Umbilical cord (tissue), 2 donors: ENCODE results near the gene ZNF681. TPM values are rescaled to one million over a fixed set of nuclear protein-coding genes. Genes with fewer than 3 reads are reported as not detected.
"Not testable (repeated sequence)": the region's sequence is repeated elsewhere in the genome, so short reads cannot be mapped to it uniquely, and the experiment has no call there.

Source experiments
- DNase-seq: peaks from one replicate; pipeline ENCODE4 v3.0.0-alpha.2; 2015; ENCODE audit warnings: low spot score
- total RNA-seq: library from RNA; depleted of rRNA; stranded (reverse); fragments of >200 nt; gene quantifications from one replicate; pipeline ENCODE4 v1.2.3, GENCODE V29; 2014; ENCODE audit warnings: low replicate concordance; ENCODE audit not compliant: insufficient read depth

Gene ZNF681
- total RNA-seq, 1 donor from 2014 or later, result 6.5 TPM

DNA sequence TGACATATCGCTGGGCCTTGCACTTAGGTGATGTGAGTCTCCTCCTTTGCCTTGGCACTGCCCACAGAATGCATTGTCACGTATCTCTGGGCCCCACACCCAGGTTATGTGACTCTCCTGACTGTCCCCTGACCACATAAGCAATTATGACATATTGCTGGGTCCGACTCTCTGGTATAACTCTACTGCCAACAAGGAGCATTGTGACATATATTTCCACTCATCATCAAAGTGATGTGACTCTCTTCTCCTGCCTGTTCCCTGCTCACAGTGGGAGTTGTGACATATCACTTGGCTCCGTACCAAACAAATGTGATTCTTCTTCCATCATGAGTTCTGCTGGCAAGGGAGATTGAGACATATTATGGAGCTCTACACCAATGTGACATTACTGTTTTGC lies 15.4 kb upstream of the ZNF681 start:
- DNase-seq, result no peak

DNA sequence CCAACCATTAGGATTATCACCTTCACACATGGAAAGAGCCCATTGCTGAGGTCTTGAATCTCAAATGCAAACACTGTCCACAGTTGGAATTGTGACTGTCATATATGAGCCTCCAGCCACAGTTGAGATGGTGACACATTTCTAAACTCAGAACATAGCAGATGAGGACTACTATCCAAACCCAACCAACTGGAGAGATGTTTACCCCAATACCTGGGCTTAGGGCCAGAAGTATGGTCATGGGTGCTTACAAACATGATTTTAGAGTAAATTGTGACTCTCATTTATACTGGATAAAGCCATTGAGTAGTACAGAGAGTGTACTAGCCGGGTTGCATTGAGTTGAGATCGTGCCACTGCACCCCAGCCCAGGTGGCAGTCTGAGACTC lies 14.0 kb upstream of the ZNF681 start:
- DNase-seq, result no peak

DNA sequence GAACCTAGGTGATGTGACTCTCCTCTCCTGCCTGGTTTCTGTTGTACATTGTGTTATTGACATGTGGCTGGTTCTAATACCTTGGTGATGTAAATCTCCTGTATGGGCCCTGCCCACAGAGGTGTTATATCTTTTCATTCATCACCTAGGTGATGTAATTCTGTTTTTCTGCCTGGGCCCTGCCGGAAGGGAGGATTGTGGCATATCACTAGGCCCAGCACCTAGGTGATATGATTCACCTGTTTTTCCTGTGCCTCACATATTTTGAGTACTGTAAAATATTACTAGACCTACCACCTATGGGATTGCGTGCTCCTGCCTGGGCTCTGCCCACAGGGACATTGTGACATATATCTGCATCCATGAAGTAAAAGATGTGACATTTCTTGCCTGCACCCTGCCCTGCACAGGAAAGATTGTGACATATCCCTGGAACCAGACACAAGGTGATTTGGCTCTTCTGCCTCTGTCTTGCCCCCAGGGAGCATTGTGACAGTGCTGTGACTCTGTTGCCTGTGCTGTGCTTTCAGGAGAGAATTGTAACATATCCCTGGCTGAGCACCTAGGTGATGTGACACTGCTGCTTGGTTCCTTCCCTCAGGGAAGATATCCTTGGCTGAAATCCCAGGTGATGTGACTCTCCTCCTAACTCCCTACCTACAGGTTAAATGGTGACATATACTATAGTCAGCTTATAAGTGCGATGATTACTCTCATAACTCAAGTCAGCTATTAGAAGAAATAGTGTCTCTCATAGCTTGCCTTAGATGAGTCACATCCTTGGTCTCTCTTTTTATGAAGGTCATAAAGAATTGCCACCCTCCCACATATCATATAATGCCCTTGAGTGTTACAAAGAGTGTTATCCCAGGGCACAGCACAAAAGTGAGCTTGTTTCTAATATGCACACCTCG lies 13.3 kb upstream of the ZNF681 start:
- DNase-seq, result no peak

DNA sequence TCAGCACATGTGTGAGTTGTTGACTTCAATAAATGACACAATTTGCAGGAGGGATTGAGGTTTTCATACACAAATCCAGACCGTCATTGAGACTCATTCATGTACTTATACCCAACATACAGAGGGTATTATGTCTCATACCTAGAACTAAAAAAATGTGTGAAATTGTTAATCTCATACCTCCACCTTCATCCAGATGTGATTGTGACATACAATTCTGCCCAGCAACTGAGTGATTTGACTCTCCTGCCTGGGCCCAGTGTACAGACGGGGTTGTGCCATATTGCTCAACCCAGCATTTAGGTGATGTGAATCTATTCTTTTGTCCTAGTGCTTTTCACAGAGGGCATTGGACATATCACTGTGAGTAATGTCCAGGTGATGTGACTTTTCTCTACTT lies 12.6 kb upstream of the ZNF681 start:
- DNase-seq, result no peak

DNA sequence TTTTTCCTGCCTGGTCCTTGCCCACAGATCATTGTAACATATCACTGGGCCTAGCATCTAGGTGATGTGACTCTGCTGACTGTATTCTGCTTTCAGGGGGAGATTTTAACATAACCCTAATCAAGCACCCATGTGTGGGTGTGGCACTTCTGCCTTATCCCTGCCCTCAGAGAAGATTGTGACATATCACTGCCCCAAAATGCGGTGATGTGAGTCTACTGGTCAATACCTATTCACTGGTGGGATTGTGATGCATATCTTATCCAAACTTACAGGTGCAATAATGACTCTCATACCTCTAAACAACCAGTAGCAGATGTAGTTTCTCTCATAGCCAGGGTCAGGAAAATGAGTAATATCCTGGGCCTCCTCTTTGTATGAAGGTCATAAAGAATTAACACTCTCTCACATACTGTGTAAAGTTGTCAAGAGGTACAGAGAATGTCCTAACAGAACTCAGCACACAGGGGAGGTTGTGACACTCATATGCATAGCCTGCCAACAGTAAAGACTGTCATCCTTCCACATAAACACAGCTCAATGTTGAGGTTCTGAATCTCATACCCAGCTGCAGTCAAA lies 12.1 kb upstream of the ZNF681 start:
- DNase-seq, result no peak

DNA sequence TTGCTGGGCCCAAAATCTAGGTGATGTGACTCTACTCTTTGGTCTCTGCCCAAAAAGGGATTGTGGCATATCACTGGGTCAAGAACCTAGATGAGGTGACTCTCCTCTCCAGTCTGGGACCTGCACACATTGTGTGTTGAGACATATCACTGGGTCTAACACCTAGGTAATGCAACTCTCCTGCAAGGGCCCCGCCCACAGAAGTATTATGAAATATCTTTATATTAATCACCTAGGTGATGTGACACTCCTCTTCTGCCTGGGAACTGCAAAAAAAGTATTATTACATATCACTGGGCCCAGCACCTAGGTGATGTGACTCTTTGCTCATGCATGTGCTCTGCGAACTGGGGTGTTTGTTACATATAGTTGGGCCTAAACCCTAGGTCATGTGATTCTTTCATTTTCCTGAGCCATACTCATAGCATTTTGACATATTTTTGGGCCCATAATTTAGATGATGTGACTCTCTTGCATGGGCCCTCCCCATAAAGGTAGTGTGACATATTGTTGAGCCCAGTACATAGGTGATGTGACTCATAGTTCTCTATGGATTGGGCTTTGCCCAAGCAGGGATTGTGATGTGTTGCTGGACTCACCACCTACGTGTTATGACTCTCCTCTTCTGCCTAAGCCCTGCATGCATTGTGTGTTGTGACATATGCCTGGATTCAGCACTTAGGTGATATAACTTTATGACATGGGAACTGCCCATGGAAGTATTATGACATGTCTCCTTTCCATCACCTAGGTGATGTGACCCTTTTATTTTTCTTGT lies 11.2 kb upstream of the ZNF681 start:
- DNase-seq, result no peak

DNA sequence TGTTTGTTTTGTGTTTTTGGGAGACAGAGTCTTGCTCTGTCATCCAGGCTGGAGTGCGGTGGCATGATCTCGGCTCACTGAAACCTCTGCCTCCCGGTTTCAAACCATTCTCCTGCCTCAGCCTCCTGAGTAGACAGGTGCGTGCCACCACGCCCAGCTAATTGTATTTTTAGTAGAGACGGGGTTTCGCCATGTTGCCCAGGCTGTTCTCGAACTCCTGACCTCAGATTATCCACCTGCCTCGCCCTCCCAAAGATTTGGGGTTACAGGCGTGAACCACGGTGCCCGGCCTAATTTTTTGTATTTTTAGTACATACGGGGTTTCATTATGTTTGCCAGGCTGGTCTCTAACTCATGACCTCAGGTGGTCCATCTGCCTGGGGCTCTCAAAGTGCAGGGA lies 8.3 kb upstream of the ZNF681 start:
- DNase-seq, result no peak

DNA sequence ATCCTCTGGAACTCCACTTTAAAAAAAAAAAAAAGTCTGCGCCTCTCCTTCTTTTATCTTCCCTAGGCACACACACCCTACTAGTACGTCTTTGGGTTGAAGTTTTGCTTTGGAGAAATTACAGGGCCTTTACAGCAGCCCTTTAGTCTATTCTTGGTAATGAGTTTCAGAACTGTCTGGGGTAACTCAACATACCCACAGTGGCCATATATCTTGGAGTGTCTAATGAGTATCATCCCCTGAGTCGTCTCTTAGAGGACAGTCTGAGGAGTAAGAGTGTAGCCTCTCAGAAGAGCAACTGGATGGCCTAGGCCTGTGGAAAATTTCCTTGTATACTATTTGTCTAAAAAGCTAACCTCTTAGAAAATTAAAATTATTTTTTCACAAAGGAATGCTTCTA lies 6.1 kb upstream of the ZNF681 start:
- no peak for DNase-seq

DNA sequence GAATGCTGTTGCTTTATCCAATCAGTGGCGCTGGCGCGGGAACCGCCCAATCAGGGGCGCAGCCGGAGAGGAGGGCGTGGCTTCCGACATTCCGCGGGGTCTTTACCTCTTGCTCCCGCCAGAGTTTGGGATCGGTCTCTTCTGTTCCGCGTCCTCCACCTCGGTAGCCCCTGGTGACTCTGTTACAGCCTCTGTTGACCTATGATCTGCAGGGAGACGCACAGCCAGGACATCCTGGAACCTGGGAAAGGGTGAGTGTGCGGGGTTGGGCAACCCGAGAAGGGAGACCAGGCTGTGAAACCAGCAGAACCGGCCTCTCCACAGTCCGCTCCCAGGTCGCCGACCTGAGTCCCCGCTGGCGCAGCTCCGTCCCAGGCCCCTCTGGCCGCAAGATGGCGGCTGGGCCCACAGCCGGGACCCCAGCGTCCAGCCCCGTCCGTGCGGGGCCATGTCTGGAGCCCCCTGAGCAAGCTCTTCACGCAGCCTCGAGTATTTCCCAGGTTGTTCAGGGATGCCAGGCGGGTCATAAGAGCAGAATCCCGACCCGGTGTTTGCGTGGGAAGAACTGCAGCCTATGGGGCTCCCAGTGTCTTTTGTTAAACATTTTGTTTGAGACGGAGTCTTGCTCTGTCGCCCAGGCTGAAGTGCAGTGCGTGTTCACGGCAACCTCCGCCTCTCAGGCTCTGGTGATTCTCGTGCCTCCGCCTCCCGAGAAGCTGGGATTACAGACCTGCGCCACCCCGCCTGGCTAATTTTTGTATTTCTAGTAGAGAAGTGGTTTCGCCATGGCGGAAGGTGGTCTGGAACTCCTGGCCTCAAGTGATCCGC lies 4.4 kb upstream of the ZNF681 start:
- DNase-seq, result peak; percentile 89

DNA sequence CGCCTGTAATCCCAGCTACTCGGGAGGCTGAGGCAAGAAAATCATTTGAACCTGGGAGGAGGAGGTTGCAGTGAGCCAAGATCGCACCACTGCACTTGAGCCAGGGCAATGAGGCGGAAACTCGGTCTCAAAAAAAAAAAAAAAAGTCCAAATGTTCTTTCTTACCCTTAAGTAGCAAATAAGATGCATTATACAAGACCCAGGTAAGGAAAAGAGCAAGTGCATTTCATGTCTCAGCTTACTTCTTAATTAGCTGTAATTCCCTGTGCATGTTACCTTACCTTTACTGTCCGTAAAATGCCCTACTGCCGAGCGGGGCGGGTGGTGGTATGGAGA lies 3.8 kb upstream of the ZNF681 start:
- DNase-seq, result no peak

DNA sequence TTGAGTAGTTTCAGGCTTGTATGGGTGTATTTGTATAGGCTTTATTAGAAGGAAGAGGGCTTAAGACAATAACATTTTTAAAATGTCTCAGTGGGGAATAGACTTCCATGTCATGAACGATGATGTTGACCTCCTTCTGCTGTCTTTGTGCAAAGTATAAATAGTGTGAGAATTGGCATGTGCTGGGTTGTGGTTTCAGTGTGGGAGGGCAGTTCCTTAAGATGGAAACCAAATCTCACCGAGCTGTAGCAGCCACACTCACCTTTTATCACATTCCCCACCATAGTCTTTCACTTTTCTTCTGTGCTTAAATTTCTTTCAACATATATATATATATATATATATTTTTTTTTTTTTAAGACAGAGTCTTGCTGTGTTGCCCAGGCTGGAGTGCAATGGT lies 1.6 kb upstream of the ZNF681 start:
- not testable (repeated sequence) for DNase-seq

DNA sequence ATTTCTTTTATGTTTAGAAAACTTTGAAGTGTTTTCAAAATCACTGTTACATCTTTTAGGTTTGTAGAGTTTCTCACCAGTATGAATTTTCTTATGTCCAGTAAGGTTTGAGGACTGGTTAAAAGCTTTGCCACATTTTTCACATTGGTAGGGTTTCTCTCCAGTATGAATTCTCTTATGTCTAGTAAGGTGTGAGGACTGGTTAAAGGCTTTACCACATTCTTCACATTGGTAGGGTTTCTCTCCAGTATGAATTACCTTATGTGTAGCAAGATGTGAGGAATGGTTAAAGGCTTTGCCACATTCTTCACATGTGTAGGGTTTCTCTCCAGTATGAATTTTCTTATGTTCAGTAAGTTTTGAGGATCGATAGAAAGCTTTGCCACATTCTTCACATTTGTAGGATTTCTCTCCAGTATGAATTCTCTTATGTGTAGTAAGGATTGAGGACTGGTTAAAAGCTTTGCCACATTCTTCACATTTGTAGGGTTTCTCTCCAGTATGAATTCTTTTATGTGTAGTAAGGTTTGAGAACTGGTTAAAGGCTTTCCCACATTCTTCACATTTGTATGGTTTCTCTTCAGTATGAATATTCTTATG lies 15.0 kb downstream of the ZNF681 start:
- not testable (repeated sequence) for DNase-seq

DNA sequence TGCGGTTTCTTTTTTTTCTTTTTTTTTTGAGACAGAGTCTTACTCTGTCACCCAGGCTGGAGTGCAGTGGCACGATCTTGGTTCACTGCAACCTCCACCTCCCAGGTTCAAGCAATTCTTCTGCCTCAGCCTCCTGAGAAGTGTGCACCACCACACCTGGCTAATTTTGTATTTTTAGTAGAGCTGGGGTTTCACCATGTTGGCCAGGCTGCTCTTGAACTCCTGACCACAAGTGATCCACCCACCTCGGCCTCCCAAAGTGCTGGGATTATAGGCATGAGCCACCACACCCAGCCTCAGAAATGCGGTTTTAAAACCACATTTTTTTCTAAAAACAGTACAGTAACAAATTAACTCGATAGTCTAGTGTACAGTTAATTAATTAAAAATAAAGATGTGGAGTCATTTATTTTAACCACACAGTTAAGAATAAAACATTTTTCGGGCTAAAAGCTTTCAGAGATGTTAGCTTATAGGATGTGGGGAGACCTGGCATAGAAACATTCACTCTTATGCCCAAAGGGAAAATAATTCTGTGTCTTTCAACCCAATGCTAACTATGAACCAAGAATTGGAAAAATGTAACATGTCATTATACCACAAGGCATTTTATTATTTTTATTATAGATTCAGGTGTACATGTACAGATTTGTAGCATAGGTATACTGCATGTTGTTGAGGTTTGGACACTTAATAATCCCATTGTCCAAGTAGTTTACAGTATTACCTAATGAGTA lies 27.8 kb downstream of the ZNF681 start:
- DNase-seq, result not testable (repeated sequence)

DNA sequence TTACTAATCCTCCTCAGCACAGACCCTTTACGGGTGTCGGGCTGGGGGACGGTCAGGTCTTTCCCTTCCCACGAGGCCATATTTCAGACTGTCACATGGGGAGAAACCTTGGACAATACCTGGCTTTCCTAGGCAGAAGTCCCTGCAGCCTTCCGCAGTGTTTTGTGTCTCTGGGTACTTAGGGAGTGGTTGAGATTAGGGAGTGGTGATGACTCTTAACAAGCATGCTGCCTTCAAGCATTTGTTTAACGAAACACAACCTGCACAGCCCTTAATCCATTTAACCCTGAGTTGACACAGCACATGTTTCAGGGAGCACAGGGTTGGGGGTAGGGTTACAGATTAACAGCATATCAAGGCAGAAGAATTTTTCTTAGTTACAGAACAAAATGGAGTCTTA lies 34.5 kb downstream of the ZNF681 start:
- DNase-seq, result not testable (repeated sequence)

DNA sequence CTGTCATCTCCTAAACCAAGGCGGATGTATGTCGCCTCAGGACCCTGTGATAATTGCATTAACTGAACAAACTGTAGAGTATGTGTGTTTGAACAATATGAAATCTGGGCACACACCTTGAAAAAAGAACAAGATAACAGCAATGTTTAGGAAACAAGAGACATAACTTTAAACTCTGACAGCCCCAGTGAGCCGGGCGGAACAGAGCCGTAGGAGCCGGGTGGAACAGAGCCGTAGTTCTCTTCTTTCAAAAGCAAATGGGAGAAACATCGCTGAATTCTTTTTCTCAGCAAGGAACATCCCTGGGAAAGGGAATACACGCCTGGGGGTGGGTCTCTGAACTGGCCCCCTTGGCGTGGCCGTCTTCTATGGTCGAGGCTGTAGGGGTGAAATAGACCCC lies 39.9 kb downstream of the ZNF681 start:
- no peak for DNase-seq

DNA sequence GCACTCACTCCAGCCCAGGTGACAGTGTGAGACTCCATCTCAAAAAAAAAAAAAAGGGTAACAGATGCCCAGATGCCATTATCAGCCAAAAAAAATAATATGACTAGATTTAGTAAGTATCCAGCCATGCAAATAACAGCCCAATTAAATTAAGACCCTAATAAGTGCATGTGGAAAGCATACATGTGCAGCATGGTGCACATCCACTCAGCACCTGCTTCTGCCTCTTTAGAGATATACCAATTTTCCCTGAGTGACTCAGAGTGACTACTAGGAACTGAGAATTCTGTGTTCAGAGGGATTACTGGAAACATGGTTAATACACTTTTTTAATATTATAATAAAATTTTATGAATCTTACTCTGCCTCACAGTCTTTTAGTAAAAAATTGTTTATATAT lies 41.9 kb downstream of the ZNF681 start:
- DNase-seq, result no peak

DNA sequence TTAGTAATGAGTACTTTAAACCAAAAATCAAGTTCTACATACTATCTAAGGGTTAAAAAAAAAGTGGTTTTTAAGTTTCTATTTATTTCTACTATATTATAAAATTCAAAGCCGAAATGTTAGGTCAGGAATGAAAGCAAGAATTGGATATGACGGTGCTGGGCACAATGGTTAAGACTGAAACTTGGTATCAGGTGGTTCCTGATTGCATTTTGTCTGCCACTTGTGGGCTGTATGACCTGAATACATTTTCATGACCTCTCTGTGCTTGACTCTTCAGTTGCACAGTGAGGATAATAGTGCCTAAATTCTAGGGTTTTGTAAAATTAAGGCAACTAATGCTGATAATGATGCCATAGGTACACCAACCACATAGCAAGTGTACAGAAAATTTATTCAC lies 49.3 kb downstream of the ZNF681 start:
- no peak for DNase-seq

DNA sequence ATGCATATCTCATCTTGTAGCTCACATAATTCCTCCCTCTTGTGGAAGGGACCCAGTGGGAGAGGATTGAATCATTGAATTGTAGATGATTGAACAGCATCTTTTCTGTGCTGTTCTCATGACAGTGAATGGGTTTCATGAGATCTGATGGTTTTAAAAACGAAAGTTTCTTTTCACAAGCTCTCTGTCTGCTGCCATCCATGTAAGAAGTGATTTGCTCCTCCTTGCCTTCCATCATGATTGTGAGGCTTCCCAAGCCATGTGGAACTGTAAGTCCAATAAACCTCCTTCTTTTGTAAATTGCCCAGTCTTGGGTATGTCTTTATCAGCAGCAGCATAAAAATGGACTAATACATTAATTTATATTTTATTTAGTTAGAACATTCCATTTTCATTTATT lies 52.0 kb downstream of the ZNF681 start:
- DNase-seq, result no peak

DNA sequence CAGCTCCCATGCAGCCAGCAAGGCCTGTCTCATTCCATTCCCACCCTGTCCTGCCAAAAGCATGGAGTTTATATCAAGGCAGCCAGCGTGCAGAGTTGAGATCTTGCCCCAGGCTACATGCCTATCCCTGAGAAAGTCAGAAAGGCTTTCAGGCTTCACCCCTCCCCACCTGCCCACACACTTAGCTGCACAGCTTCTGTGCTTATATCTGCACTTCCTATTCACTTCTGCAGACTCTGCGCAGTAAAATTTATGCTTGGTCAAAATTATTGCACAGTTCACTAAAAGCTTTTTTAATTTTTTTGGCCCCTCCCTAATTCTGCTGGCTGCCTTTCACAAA lies 59.2 kb downstream of the ZNF681 start:
- no peak for DNase-seq

DNA sequence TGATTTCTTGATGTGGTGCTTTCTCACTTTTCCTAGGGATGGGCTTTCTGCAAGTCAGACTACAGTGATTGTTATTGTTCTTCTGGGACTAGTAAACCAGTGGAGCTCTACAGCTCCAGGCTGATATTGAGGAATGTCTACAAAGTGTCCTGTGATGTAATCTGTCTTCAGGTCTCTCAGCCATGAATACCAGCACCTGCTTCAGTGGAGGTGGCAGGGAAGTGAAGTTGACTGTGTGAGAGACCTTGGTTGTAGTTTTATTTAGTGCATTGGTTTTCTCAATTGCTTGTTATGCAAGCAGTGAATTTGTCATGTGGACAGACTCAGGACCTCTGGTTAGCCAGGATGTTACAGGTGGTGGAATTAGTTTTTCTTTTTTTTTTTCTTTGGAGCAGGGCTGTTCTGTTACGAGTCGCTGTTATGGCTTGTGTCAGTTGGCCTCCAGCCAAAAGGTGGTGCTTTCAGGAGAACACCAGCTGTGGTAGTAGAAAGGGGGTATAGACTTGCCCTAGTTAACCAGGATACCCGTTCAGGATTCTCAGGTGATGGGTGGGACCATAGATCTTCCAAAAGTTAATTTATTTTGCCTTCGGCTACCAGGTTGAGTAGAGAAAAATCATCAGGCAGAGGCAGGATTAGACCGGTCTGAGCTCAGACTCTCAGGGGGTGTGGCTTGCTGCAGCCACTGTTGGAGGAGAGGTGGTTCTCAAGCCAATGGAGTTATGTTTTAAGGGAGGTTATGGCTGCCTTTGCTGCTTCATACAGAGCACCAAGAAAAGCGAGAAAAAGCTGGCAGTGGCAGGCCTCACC lies 59.8 kb downstream of the ZNF681 start:
- peak; percentile 21 for DNase-seq
